Measurements from ENCODE around the gene METTL16. TPM values are rescaled to one million over a fixed set of nuclear protein-coding genes. Genes with fewer than 3 reads are reported as not detected.

The METTL16 gene
- total and polyA plus RNA-seq, 9 of the 15 experiments (the other 6 are each of a cell fraction or from before 2014, with no cell fraction given) = 12.1 to 30.5 (median 19.8) TPM

GRCh38 chr17:2459917-2460271 lies 51.8 kb downstream of the METTL16 start:
- Histone ChIP-seq H3K9me1 (ENCODE audit: control insufficient read depth, insufficient read depth, low read length) (no peaks in the 10 kb centered on the region), H3K27ac (ENCODE audit: extremely low read depth, low read depth, low read length) (no peak overlapping the region), H4K20me1 (replicated peaks; ENCODE audit: control insufficient read depth, insufficient read depth, low read length) (no peaks in the 10 kb centered on the region), H3K4me3 (no peak overlapping the region), H3K9ac (ENCODE audit: insufficient read depth in 1 of 2, low read depth in 2 of 2, low read length in 2 of 2) (no peak overlapping the region), H3K36me3 (ENCODE audit: control insufficient read depth, insufficient read depth, low read length) (peaks cover 66% of the 10 kb centered on the region), H3K9me3 (replicated peaks; ENCODE audit: control insufficient read depth, insufficient read depth, low read depth, low read length) (no peaks in the 10 kb centered on the region), H3K79me2 (ENCODE audit: control insufficient read depth, insufficient read depth, low read length) (no peaks in the 10 kb centered on the region), H3K4me1 (replicated peaks in 1 of 2; ENCODE audit: control insufficient read depth in 2 of 2, insufficient read depth in 2 of 2, low read length in 2 of 2) (no peaks in the 10 kb centered on the region), H3K27me3 (ENCODE audit: control insufficient read depth in 2 of 2, insufficient read depth in 2 of 2, low read length in 2 of 2) (no peaks in the 10 kb centered on the region), H3K4me2 (ENCODE audit: insufficient read depth, low read length) (no peak overlapping the region), H2AFZ (ENCODE audit: low read depth, low read length) (no peak overlapping the region)
- TF ChIP-seq E2F5 (CRISPR knock-in tag; IDR thresholded peaks at IDR 0.05) = no peak
- no peak for TF ChIP-seq GMEB1 (CRISPR knock-in tag; IDR thresholded peaks at IDR 0.05)
- no peak for TF ChIP-seq CBX3 (IDR thresholded peaks at IDR 0.05; ENCODE audit: borderline replicate concordance in 1 of 2, low read length in 2 of 2)
- BruUV-seq (replicated peaks) = no TSS peak
- in situ Hi-C loops (cut with MboI) (no loop called here), intact Hi-C loops (cut with micrococcal nuclease) (no loop called here)
- ChIA-PET CTCF (ENCODE audit: low intra/inter-chr PET ratio) (no interaction called here), POLR2A (interaction anchor here (0.7 kb wide), 1 partner anchor 309 kb away, joined by 3 read pairs; no protein-coding TSS in a partner anchor)
- no peak for DNase-seq (ENCODE audit: extremely low read depth in 1 of 4, low spot score in 3 of 4)
- 70% methylated on average over 3 of the region's 3 CpGs for WGBS (ENCODE audit: insufficient coverage, low coverage, missing lambda C conversion rate)
- no peak for FAIRE-seq
- no peak for ATAC-seq

GRCh38 chr17:2457913-2458312 lies 53.8 kb downstream of the METTL16 start:
- intact Hi-C loops (cut with micrococcal nuclease) = no loop called here
- no TSS peak for BruUV-seq (replicated peaks)
- CTCF ChIA-PET (ENCODE audit: low intra/inter-chr PET ratio) = no interaction called here

More at GRCh38 chr17:2457913-2458312, 53.8 kb downstream of the METTL16 start:
- H3K9ac ChIP-seq (ENCODE audit: insufficient read depth in 1 of 2, low read depth in 2 of 2, low read length in 2 of 2) = no peak overlapping the region
- no peak overlapping the region for H2AFZ ChIP-seq (ENCODE audit: low read depth, low read length)
- H3K27me3 ChIP-seq (ENCODE audit: control insufficient read depth in 2 of 2, insufficient read depth in 2 of 2, low read length in 2 of 2) = no peaks in the 10 kb centered on the region
- H3K9me3 ChIP-seq (replicated peaks; ENCODE audit: control insufficient read depth, insufficient read depth, low read depth, low read length) = no peaks in the 10 kb centered on the region
- H3K79me2 ChIP-seq (ENCODE audit: control insufficient read depth, insufficient read depth, low read length) = no peaks in the 10 kb centered on the region
- H3K4me2 ChIP-seq (ENCODE audit: insufficient read depth, low read length) = no peak overlapping the region
- H4K20me1 ChIP-seq (replicated peaks; ENCODE audit: control insufficient read depth, insufficient read depth, low read length) = no peaks in the 10 kb centered on the region
- in situ Hi-C loops (cut with MboI) = no loop called here
- no peak overlapping the region for H3K4me3 ChIP-seq
- DNase-seq (ENCODE audit: extremely low read depth in 1 of 4, low spot score in 3 of 4) (no peak), FAIRE-seq (no peak), ATAC-seq (no peak)
- no peaks in the 10 kb centered on the region for H3K4me1 ChIP-seq (replicated peaks in 1 of 2; ENCODE audit: control insufficient read depth in 2 of 2, insufficient read depth in 2 of 2, low read length in 2 of 2)
- no peak for TF ChIP-seq GTF2A2 (tag; IDR thresholded peaks at IDR 0.05)
- peak; percentile 24; the same call in 1 of the 2 replicates for TF ChIP-seq ZNF121 (CRISPR knock-in tag; conservative IDR thresholded peaks at IDR 0.05)
- TF ChIP-seq TRIM28 (IDR thresholded peaks at IDR 0.05) = no peak
- no peak for TF ChIP-seq SMARCC2 (IDR thresholded peaks at IDR 0.05; ENCODE audit: low read depth)
- peaks cover 53% of the 10 kb centered on the region for H3K36me3 ChIP-seq (ENCODE audit: control insufficient read depth, insufficient read depth, low read length)
- 94% methylated on average over 4 of the region's 4 CpGs for WGBS (ENCODE audit: insufficient coverage, low coverage, missing lambda C conversion rate)
- POLR2A ChIA-PET = no interaction called here
- H3K9me1 ChIP-seq (ENCODE audit: control insufficient read depth, insufficient read depth, low read length) = no peaks in the 10 kb centered on the region
- no peak overlapping the region for H3K27ac ChIP-seq (ENCODE audit: extremely low read depth, low read depth, low read length)

All from K562 (cell line).